HCEC 1CT (cell line): ENCODE data around the gene LRRC2.
"Not testable (repeated sequence)": the region's sequence is repeated elsewhere in the genome, so short reads cannot be mapped to it uniquely, and the experiment has no call there.

Source experiments
- DNase-seq: peaks from one replicate; pipeline ENCODE4 v3.0.0-alpha.2; 2017

LRRC2 gene

GRCh38 chr3:46522201-46522600, 43.9 kb downstream of the LRRC2 start:
- DNase-seq = not testable (repeated sequence)

- DNase-seq = no peak
Observed at GRCh38 chr3:46521096-46521495, 45.0 kb downstream of the LRRC2 start.

GRCh38 chr3:46520531-46520930, 45.6 kb downstream of the LRRC2 start:
- no peak for DNase-seq

GRCh38 chr3:46519952-46520351, 46.1 kb downstream of the LRRC2 start:
- no peak for DNase-seq

GRCh38 chr3:46517784-46518181, 48.3 kb downstream of the LRRC2 start:
- DNase-seq = no peak

- peak; percentile 88 for DNase-seq
Observed at GRCh38 chr3:46517016-46517783, 48.9 kb downstream of the LRRC2 start.

GRCh38 chr3:46516521-46516920, 49.6 kb downstream of the LRRC2 start:
- DNase-seq = no peak

GRCh38 chr3:46512191-46512749, 53.8 kb downstream of the LRRC2 start:
- no peak for DNase-seq

- no peak for DNase-seq
Observed at GRCh38 chr3:46509661-46510187, 56.4 kb downstream of the LRRC2 start.

- no peak for DNase-seq
Observed at GRCh38 chr3:46508850-46509591, 57.1 kb downstream of the LRRC2 start.

- DNase-seq = no peak
Observed at GRCh38 chr3:46506526-46506925, 59.6 kb downstream of the LRRC2 start.

- DNase-seq = no peak
Observed at GRCh38 chr3:46505953-46506352, 60.1 kb downstream of the LRRC2 start.

GRCh38 chr3:46504789-46505188, 61.3 kb downstream of the LRRC2 start:
- DNase-seq = no peak

- no peak for DNase-seq
Observed at GRCh38 chr3:46503200-46503874, 62.8 kb downstream of the LRRC2 start.

- no peak for DNase-seq
Observed at GRCh38 chr3:46501702-46502101, 64.4 kb downstream of the LRRC2 start.

GRCh38 chr3:46500656-46501635, 65.2 kb downstream of the LRRC2 start:
- DNase-seq = peak; percentile 18

- no peak for DNase-seq
Observed at GRCh38 chr3:46498916-46499519, 67.1 kb downstream of the LRRC2 start.

- DNase-seq = no peak
Observed at GRCh38 chr3:46497556-46498265, 68.4 kb downstream of the LRRC2 start, which contains the start of gene RTP3. TSS of gene RTP3 (plus strand) at chr3:46497976. CDS start at chr3:46498063, 87 bp downstream.

- peak; percentile 43 for DNase-seq
Observed at GRCh38 chr3:46496746-46497555, 69.2 kb downstream of the LRRC2 start.
